ENCODE results near the gene STRIP1.

DNA sequence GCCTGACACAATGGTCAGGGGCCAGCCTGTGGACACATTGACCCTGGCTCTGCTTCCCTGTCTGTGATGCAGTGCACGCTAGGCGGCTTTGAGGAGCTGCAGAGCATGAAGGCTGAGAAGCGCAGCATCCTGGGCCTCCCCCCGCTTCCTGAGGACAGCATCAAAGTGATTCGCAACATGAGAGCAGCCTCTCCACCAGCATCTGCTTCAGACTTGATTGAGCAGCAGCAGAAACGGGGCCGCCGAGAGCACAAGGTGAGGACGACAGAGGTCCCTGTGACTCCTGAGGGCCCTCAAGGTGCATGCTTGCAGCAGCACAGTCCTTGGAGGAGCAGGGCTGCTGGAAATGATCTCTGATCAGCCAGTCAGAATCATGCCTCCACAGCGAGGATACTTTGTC is 8.6 kb downstream of the STRIP1 start:
- TF ChIP-seq TCF4 (CRISPR knock-in tag; IDR thresholded peaks at IDR 0.05; ENCODE audit: borderline replicate concordance) (no peak), ZFP30 (CRISPR knock-in tag; IDR thresholded peaks at IDR 0.05) (no peak), ESRRG (CRISPR knock-in tag; IDR thresholded peaks at IDR 0.05) (no peak), RARB (CRISPR knock-in tag; IDR thresholded peaks at IDR 0.05) (no peak), PATZ1 (CRISPR knock-in tag; IDR thresholded peaks at IDR 0.05; ENCODE audit: borderline replicate concordance) (no peak), CSDC2 (CRISPR knock-in tag; IDR thresholded peaks at IDR 0.05) (no peak), PPARA (CRISPR knock-in tag; IDR thresholded peaks at IDR 0.05; ENCODE audit: borderline replicate concordance) (no peak), ZC3H10 (CRISPR knock-in tag; IDR thresholded peaks at IDR 0.05) (no peak)
- TF ChIP-seq, protein P1, sequence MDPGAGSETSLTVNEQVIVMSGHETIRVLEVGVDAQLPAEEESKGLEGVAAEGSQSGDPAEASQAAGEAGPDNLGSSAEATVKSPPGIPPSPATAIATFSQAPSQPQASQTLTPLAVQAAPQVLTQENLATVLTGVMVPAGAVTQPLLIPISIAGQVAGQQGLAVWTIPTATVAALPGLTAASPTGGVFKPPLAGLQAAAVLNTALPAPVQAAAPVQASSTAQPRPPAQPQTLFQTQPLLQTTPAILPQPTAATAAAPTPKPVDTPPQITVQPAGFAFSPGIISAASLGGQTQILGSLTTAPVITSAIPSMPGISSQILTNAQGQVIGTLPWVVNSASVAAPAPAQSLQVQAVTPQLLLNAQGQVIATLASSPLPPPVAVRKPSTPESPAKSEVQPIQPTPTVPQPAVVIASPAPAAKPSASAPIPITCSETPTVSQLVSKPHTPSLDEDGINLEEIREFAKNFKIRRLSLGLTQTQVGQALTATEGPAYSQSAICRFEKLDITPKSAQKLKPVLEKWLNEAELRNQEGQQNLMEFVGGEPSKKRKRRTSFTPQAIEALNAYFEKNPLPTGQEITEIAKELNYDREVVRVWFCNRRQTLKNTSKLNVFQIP (CRISPR knock-in tag; IDR thresholded peaks at IDR 0.05; ENCODE audit: borderline replicate concordance, low read depth) = no peak
